Raji (cell line): ENCODE results near the gene ALPP.
"Not testable (repeated sequence)": the region's sequence is repeated elsewhere in the genome, so short reads cannot be mapped to it uniquely, and the experiment has no call there.

Experiments used
- POLR2A ChIP-seq: IDR thresholded peaks from 2 replicates; pipeline ENCODE4 v1.6.1; 2011; ENCODE audit warnings: low read depth, low read length, control low read depth; ENCODE audit not compliant: insufficient read depth

Gene ALPP

GRCh38 chr2:232378735-232379151 is at the start of gene ALPP:
Gene ALPP (plus strand): TSS chr2:232378751. CDS start chr2:232378803, 52 bp downstream.
- TF ChIP-seq POLR2A = not testable (repeated sequence)

- no peak for TF ChIP-seq POLR2A
Observed at GRCh38 chr2:232329716-232330067, 48.9 kb upstream of the ALPP start.

- TF ChIP-seq POLR2A = no peak
Observed at GRCh38 chr2:232330068-232330999, 48.2 kb upstream of the ALPP start.

- TF ChIP-seq POLR2A = no peak
Observed at GRCh38 chr2:232332940-232333259, 45.7 kb upstream of the ALPP start.

- no peak for TF ChIP-seq POLR2A
Observed at GRCh38 chr2:232333361-232334135, 45.0 kb upstream of the ALPP start.

- no peak for TF ChIP-seq POLR2A
Observed at GRCh38 chr2:232335859-232336215, 42.7 kb upstream of the ALPP start.

GRCh38 chr2:232336241-232336736 is 42.3 kb upstream of the ALPP start:
- TF ChIP-seq POLR2A = no peak

GRCh38 chr2:232336981-232337720 is 41.4 kb upstream of the ALPP start:
- no peak for TF ChIP-seq POLR2A

- no peak for TF ChIP-seq POLR2A
Observed at GRCh38 chr2:232338759-232339106, 39.8 kb upstream of the ALPP start.

- no peak for TF ChIP-seq POLR2A
Observed at GRCh38 chr2:232339121-232340081, 39.1 kb upstream of the ALPP start.

GRCh38 chr2:232340171-232340935 is 38.2 kb upstream of the ALPP start:
- TF ChIP-seq POLR2A = no peak

- no peak for TF ChIP-seq POLR2A
Observed at GRCh38 chr2:232341061-232341738, 37.4 kb upstream of the ALPP start.

GRCh38 chr2:232341739-232342126 is 36.8 kb upstream of the ALPP start:
- no peak for TF ChIP-seq POLR2A
